HG02943 (cell line): Measurements from ENCODE around the gene NCKAP5.
"Not testable (repeated sequence)": the region's sequence is repeated elsewhere in the genome, so short reads cannot be mapped to it uniquely, and the experiment has no call there.

Experiments used
- ATAC-seq: cut with Tn5 transposase; IDR thresholded peaks from one replicate; pipeline ENCODE4 v1.9.1; 2021; ENCODE audit warnings: mild to moderate bottlenecking, low read depth, moderate library complexity; ENCODE audit not compliant: unreplicated experiment

NCKAP5 gene

GRCh38 chr2:132716954-132717353 lies 851.3 kb downstream of the NCKAP5 start:
- ATAC-seq: no peak

GRCh38 chr2:132715386-132716351 lies 852.6 kb downstream of the NCKAP5 start:
- ATAC-seq: peak; percentile 78

GRCh38 chr2:132703396-132703795 lies 864.9 kb downstream of the NCKAP5 start:
- no peak for ATAC-seq

GRCh38 chr2:132701810-132702209 lies 866.5 kb downstream of the NCKAP5 start:
- no peak for ATAC-seq

GRCh38 chr2:132699802-132700201 lies 868.5 kb downstream of the NCKAP5 start:
- ATAC-seq: not testable (repeated sequence)

- peak; percentile 56 for ATAC-seq
Observed at GRCh38 chr2:132698347-132698746, 869.9 kb downstream of the NCKAP5 start.

GRCh38 chr2:132697556-132698205 lies 870.6 kb downstream of the NCKAP5 start:
- no peak for ATAC-seq

GRCh38 chr2:132692816-132693215 lies 875.4 kb downstream of the NCKAP5 start:
- no peak for ATAC-seq

- ATAC-seq: no peak
Observed at GRCh38 chr2:132691556-132691955, 876.7 kb downstream of the NCKAP5 start.

- ATAC-seq: no peak
Observed at GRCh38 chr2:132690664-132691303, 877.5 kb downstream of the NCKAP5 start.

- ATAC-seq: no peak
Observed at GRCh38 chr2:132681766-132682165, 886.5 kb downstream of the NCKAP5 start.

GRCh38 chr2:132680544-132680943 lies 887.7 kb downstream of the NCKAP5 start:
- no peak for ATAC-seq

- ATAC-seq: no peak
Observed at GRCh38 chr2:132678483-132678882, 889.8 kb downstream of the NCKAP5 start.

GRCh38 chr2:132677661-132678060 lies 890.6 kb downstream of the NCKAP5 start:
- no peak for ATAC-seq

GRCh38 chr2:132676999-132677398 lies 891.3 kb downstream of the NCKAP5 start:
- no peak for ATAC-seq

- ATAC-seq: no peak
Observed at GRCh38 chr2:132671151-132671835, 897.0 kb downstream of the NCKAP5 start.

- no peak for ATAC-seq
Observed at GRCh38 chr2:132670496-132671150, 897.6 kb downstream of the NCKAP5 start.

- ATAC-seq: no peak
Observed at GRCh38 chr2:132669908-132670495, 898.3 kb downstream of the NCKAP5 start, which contains the start of gene LYPD1. LYPD1 (minus strand) TSS chr2:132670205; CDS start chr2:132669932, 273 bp downstream.
